Lung microvascular endothelial cell (primary cell): ENCODE data around the gene ZNF432. TPM values are rescaled to one million over a fixed set of nuclear protein-coding genes. Genes with fewer than 3 reads are reported as not detected.
"Not testable (repeated sequence)": the region's sequence is repeated elsewhere in the genome, so short reads cannot be mapped to it uniquely, and the experiment has no call there.

Source experiments
- DNase-seq, 2 donors: peaks; one replicate each; pipeline versions ENCODE4 v3.0.0 to v3.0.0-alpha.2; 2010; ENCODE audit warnings: low read depth in 2 of 2
- total RNA-seq: library from RNA; depleted of rRNA; stranded (reverse); fragments of >200 nt; gene quantifications from 2 replicates; pipeline ENCODE4 v1.2.1, GENCODE V29; 2014

Gene ZNF432
- 3.5 and 5.2 TPM in 2 replicates for total RNA-seq

DNA sequence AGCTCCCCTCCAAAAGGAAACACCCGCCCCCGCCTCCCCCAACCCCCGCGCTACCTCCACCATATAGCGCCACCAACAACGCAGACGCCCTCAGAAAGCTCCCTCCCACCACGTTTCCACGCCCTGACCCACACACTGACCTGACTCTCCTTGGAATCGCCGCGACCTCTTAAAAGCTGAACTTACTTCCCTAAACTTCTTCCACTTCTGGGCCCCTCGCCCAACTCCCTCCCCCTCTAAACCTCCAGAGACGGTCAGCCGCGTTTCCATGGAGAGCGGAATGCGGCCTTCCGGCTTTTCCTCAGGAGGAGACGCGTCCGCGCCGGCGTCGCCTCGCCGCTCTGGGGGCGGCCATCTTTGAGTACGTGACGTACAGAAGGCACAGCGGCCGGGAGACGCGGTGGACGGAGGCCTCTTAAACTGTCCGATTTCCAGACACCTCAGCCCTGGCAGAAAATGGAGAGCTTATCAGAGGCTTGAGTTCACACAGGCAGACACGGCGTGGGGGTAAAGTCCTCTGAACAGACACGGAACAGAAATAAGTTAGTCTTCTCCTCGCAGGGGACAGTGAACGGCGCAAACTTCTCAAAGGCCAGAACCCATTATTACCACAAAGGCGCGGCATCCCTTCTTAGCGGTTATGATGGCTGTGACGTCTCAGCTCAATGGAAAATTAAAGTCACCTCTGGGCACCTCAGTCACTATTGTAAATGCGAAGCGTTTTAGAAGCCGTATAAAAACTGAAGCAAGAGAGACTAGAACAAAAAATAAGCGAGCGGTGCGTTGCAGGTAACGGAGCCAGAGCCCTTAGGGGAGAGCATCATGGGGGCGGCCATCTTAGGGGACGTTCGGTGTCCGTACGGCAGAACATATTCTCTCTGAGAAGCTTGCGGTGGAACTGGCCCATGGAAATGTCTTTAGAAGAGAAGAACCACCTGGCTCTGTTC, at the start of gene ZNF432:
Gene ZNF432 (minus strand): TSS at position 284 of the 947 bp plus-strand sequence. CDS start 1,970 bp downstream, outside the sequence.
- peak; percentile 90 to 94 for DNase-seq

DNA sequence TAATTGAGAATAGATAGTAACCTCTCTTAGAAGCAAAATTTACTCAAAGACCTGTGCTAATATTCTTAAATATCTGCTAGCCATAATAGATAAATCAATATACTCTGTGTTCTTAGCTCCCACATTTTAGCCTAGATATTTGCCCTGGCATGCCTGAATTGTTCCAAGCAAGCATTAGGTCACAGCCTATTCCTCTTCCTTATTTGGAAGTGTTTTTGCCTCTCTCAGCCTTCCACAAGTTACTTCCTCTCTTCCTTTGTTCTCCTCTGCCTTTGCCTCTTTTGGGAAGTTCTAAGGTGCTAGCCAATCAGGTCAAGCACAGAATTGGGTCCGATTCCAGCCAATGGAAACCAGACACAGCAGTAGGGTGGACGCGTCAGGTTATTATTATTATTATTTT, 47.8 kb upstream of the ZNF432 start:
- DNase-seq = not testable (repeated sequence)

DNA sequence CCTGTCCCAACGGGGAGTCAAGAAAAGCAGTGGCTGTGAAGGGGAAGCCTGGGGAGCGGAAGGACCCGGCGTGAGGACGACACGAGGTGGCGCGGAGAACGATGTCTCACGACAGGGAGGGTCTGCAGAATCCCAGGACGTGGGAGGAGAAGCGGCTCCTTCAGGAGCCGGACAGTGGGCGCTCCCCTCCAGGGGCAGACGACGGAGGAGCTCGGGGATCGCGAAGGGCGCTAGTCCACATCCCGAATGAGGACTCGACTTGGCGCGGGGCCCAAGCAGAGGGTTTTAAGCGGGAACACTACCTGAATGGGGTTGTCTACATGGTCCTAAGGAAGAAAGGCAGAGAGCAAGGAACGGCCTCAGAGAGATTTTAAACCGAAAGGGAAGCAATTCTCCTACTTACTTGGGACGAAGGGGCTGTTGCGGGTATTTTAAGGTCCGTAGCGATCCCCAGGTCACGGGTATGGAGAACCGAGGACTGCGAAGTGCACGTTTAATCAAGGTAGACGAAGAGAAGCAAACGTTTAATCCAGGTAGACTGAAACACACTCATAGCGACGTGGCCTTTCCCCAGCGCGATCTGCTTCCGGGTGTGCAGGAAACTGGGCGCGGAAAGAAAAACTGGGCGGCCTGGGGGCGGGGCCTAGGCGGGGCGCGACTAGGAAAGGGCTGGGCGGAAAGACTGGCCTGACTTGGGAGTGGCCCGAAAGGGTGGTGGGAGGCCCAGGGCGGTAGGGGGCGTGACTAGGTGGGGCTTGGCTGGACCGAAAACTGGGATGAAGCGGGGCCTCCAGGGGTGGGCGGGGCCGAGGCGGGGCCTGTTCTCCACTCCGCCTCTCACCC, 46.8 kb upstream of the ZNF432 start, which contains the start of gene ZNF841:
Gene ZNF841 (minus strand): TSS at position 594 of the 843 bp plus-strand sequence. CDS start 10,964 bp downstream, outside the sequence.
- peak; percentile 94 to 96 for DNase-seq

DNA sequence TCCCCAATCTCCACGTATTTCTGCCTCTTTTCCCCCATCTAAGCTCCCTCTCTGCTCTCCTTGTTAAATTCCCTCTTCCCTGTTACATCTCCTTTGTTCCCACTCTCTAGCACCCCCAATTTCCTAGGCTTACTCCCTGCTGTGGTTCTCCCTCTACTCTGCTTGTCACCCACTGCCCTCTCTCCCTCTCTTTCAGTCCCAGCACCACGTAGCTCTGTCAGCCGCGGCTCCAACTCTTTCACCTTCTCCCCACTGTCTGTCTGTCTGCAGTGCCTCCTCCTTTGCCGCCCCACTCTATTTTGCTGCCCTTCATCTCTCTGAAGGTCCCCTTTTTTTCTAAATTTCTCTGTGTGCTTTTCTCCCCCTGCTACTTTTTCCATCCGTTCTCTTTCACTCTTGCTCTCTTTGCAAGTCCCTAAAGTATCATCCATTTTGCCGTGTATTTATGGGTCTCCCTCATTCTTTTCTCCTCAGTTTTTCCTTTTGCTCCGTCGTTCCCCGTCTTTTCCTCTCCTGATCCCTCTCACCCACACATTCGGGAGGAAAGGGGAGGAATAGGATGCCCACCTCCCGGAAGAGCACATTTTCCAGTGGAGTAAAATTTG, 46.0 kb upstream of the ZNF432 start:
- peak; percentile 6 to 12 for DNase-seq

DNA sequence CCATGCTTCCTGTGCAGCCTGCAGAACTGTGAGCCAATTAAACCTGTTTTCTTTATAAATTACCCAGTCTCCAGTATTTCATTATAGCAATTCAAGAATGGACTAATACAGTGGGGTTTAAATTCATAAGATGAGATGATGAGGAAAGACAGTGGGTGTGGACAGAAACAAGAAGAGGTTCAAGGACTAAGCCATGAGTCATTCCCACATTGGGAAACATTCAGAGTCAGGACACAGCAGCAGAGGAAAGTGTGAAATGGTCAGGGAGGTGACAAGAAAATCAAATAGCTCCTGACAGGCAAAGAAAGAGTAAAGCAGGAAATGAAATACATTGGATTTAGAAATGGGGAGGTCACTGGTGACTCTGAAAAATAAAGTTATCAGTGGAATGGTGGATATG, 37.8 kb upstream of the ZNF432 start:
- DNase-seq = no peak

DNA sequence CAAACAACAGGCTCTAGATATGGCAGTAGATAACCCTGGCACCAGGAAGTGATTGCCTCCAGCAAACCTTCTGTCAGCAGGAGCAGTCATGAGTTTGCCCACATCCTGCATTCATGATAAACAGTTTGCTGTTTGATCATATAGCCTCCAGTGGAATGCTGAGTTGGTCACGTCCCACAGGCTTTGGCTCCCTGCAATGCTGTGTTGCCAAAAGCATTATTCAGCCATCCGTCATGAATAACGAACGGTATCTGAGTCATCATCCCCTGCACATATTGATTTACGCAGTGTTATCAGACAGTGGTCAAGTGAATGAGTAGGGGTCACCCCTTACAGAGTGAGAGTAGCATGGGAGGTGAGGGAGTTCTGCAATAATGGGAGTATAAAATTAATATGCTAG, 21.9 kb upstream of the ZNF432 start:
- DNase-seq = peak in 1 of 2 donors; percentile 9

DNA sequence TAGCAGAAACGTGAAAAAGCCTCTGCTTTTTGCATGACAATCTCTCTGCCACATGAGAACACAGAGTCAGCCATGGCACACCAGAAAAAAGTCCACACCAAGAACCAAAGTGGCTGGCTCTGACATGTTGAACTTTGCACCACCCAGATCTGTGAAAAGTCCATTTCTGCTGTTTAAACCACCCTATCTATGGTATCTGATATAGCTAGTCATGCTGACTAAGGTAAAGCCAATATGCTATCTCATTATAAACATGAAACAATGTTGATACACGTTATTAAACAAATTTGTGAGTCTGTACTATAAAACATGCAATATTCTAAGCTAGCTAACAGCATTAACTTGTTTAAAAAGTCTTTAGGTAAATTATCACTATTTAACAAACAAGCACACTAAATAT, 21.0 kb upstream of the ZNF432 start:
- DNase-seq = no peak

DNA sequence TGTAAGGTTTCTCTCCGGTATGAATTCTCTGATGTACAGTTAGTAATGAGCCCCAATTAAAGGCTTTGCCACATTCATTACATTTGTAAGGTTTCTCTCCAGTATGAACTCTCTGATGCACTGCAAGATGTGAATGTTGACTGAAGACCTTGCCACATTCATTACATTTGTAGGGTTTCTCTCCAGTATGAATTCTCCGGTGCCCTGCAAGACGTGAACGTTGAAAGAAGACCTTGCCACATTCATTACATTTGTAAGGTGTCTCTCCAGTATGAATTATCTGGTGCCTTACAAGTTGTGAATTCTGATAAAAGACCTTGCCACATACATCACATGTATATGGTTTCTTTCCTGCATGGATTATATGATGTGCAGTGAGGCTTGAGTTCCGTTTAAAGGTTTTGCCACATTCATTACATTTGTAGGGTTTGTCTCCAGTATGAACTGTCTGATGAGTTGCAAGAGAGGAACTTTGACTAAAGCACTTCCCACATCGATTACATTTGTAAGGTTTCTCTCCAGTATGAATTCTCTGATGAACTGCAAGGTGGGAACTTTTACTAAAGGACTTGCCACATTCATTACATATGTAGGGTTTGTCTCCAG, 17.7 kb upstream of the ZNF432 start:
- DNase-seq = no peak

DNA sequence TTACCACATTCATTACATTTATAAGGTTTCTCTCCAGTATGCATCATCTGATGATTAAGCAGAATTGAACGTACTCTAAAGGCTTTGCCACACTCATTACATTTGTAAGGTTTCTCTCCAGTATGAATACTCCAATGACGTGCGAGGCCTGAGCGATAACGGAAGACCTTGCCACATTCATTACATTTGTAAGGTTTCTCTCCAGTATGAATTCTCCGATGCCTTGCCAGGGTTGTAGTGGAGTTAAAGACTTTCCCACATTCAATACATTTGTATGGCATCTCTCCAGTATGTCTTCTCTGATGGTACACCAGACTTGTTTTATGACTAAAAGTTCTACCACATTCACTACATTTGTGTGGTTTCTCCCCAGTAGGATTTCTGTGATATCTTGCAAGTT, 16.8 kb upstream of the ZNF432 start:
- no peak for DNase-seq

DNA sequence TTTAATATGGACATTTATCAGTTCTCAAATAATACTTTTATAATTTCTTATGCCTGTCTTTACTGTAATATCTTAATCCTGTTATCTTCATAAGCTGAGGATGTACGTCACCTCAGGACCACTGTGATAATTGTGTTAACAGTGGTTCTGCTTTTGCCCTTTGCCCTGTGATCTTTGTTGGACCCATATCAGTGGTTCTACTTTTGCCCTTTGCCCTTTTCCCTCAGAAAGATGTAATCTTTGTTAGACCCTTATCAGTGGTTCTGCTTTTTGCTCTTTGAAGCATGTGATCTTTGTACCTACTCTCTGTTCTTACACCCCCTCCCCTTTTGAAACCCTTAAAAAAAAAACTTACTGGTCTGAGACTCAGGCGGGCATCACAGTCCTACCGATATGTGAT, 7.8 kb upstream of the ZNF432 start:
- DNase-seq = not testable (repeated sequence)

DNA sequence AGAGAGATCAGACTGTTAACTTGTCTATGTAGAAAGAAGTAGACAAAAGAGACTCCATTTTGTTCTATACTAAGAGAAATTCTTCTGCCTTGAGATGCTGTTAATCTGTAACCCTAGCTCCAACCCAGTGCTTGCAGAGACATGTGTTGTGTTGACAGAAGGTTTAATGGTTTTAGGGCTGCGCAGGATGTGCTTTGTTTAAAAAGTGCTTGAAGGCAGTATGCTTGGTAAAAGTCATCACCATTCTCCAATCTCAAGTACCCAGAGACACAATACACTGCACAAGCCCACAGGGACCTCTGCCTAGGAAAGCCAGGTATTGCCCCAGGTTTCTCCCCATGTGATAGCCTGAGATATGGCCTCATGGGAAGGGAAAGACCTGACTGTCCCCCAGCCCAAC, 3.1 kb upstream of the ZNF432 start:
- DNase-seq = not testable (repeated sequence)

DNA sequence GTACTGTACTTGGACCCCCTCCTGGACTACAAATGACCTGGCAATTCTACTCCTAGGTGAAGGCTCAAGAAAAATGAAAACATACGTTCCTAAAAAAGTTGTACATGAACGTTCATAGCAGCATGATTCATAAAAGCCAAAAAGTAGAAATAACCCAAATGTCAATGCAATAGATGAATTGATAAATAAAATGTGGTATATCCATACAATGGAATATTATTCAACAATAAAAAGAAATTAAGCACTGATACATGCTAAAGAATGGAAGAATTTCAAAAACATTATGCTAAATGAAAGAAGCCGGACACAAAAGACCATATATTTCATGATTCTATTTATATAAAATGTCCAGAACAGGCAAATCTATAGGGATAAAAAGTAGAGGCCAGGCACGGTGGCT, 9.5 kb downstream of the ZNF432 start:
- DNase-seq = no peak

DNA sequence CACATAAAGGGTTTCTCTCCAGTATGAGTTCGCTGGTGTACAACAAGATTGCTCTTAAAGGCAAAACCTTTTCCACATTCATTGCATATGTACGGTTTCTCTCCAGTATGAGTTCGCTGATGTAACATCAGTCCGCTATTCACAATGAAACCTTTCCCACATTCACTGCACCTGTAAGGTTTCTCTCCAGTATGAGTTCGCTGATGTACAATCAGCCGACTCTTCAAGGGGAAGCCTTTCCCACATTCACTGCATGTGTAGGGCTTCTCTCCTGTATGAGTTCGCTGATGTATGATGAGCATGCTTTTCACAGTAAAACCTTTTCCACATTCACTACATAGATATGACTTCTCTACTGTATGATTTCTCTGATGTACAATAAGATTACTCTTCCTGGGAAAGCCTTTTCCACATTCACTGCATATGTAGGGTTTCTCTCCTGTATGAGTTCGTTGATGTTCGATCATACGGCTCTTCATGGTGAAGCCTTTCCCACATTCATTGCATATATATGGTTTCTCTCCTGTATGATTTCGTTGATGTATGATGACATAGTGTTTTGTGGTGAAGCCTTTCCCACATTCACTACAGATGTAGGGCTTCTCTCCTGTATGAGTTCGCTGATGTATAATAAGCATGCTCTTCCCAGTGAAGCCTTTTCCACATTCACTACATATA, 14.4 kb downstream of the ZNF432 start:
- peak; percentile 3 to 17 for DNase-seq

DNA sequence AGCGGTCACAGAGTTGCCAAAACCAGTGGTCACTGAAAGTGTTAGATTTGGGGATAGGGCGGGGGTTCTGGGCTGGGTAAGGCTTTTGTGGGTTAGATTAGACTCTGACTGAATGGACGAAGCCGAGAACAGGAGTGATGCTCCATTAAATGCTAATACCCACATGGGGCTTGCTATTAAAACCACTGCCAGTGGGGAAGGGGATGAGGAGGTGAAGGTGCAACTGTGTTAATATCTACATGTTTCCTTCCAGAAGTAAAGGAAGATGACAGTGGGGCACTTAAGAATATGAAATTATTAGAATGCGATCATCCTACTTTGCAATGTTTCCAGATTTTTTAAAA, 19.9 kb downstream of the ZNF432 start:
- no peak for DNase-seq

DNA sequence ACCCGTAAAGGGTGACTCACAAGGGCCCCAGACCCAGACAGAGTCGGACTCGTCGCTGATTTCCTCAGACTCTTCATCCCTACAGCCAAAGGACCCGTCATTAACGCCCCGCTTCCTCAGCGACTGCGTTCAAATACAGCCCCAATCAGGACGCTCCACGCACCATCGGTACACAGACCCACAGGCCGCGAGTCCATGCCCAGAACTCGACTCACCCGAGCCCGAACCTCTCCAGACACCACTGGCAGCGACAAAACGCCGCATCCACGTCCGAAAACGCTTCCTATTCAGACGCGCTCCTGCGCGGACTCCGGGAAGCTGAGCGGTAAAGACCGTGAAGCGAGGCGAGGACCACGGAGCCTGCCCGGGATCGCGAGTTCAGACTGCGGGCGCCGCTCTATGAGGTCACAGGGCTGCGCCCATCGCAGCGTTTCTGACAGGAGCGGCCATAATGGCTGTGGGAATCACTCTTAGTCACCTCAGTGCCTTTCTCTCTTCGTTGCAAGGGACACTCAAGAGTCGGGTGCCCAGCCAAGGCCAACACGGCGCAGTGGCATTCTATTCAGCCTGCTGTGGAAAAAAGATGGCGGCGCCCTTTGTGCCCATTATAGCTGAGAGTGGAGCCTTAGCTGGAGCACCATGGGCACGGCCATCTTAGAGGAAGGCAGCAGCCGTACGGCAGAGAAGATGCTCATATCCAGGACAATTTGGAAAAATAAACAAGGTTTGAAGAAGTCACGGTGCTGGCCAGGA, 20.4 kb downstream of the ZNF432 start, which contains the start of gene ZNF614:
Gene ZNF614 (minus strand): TSS at position 353 of the 753 bp plus-strand sequence. CDS start 2,634 bp downstream, outside the sequence.
- peak; percentile 89 to 92 for DNase-seq

DNA sequence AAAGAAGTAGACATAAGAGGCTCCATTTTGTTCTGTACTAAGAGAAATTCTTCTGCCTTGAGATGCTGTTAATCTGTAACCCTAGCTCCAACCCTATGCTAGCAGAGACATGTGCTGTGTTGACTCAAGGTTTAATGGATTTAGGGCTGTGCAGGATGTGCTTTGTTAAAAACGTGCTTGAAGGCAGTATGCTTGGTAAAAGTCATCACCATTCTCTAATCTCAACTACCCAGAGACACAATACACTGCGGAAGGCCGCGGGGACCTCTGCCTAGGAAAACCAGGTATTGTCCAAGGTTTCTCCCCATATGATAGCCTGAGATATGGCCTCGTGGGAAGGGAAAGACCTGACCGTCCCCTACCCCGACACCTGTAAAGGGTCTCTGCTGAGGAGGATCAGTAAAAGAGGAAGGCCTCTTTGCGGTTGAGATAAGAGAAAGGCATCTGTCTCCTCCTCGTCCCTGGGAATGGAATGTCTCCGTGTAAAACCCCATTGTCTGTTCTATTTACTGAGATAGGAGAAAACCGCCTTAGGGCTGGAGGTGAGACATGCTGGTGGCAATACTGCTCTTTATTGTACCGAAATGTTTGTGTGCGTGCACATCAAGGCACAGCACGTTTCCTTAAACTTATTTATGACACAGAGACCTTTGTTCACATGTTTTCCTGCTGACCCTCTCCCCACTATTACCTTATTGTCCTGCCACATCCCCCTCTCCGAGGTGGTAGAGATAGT, 22.2 kb downstream of the ZNF432 start:
- DNase-seq = not testable (repeated sequence)

DNA sequence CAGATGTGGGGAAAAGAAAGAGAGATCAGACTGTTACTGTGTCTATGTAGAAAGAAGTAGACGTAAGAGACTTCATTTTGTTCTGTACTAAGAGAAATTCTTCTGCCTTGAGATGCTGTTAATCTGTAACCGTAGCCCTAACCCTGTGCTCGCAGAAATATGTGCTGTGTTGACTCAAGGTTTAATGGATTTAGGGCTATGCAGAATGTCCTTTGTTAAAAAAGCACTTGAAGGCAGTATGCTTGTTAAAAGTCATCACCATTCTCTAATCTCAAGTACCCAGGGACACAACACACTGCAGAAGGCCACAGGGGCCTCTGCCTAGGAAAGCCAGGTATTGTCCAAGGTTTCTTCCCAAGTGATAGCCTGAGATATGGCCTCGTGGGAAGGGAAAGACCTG, 24.2 kb downstream of the ZNF432 start:
- not testable (repeated sequence) for DNase-seq

DNA sequence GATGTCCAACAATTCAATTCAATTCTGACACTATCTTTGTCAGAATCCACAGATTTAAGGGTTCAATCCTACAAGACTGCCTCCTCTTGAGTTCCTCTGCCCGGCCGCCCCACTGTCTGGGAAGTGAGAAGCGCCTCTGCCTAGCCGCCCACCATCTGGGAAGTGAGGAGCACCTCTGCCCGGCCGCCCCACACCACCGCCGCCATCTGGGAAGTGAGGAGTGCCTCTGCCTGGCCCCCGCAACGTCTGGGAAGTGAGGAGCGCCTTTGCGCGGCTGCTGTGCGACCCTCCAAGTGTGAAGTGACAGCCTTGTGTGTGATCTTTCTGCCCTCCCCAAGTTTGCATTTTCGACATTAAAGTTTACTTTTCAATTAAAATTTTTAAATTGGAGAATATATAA, 26.4 kb downstream of the ZNF432 start:
- DNase-seq = no peak

DNA sequence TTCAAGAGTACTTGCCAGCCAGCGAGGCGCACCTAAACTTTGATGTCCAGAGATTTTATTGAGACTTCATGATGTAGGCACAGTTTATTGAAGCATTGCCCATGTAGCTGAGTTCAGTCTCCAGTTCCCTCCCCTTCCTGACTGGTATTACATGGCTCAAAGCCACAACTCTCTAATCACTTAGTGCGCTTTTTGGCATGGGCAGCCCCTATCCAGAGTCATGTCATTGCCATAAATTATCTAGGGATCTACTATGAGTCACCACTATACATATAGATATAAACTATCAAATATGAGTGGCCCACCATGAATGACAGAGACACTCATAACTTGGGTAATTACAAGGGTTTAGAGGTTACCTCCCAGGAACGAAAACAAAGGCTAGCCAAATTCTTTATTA, 28.1 kb downstream of the ZNF432 start:
- no peak for DNase-seq
